NCI-H2196 (cell line): ENCODE results near the gene MRAP2.
"Not testable (repeated sequence)": the region's sequence is repeated elsewhere in the genome, so short reads cannot be mapped to it uniquely, and the experiment has no call there.

Source experiments
- DNase-seq: peaks from one replicate; lab custom pipeline; 2025; ENCODE audit not compliant: unreplicated experiment; lab: John Stamatoyannopoulos, UW

Gene MRAP2

GRCh38 chr6:84119277-84119676 lies 85.7 kb downstream of the MRAP2 start:
- DNase-seq: no peak

- DNase-seq: no peak
These were observed 89.6 kb downstream of the MRAP2 start for GRCh38 chr6:84123186-84123585.

- not testable (repeated sequence) for DNase-seq
These were observed 96.0 kb downstream of the MRAP2 start for GRCh38 chr6:84129588-84129987.

- not testable (repeated sequence) for DNase-seq
These were observed 99.8 kb downstream of the MRAP2 start for GRCh38 chr6:84133385-84133784.

- DNase-seq: no peak
These were observed 101.7 kb downstream of the MRAP2 start for GRCh38 chr6:84135291-84135690.

GRCh38 chr6:84136364-84137050 lies 102.9 kb downstream of the MRAP2 start:
- DNase-seq: no peak

GRCh38 chr6:84137051-84137375 lies 103.4 kb downstream of the MRAP2 start:
- DNase-seq: no peak

GRCh38 chr6:84137989-84138575 lies 104.5 kb downstream of the MRAP2 start:
- DNase-seq: no peak

GRCh38 chr6:84139311-84139710 lies 105.7 kb downstream of the MRAP2 start:
- no peak for DNase-seq
